ENCODE results near the gene CHD5.

DNA sequence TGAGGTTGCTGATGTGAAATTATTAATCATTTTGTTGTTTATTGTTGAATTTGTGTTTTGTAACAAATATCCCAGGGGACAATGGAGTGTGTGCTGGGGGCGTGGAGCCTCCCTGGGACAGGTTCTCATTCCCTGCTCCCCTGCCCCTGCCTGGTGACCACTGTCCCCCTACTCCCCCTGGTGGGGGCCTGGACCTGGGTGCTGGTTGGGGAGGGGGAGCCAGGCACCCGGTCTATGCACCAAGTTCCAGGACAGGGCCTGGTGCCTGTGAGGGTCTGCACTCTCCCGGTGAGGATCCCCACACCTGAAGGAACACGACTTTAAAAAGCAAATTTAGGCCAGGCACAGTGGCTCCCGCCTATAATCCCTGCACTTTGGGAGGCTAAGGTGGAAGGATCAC, 42.4 kb downstream of the CHD5 start:
- TF ChIP-seq, protein P1, sequence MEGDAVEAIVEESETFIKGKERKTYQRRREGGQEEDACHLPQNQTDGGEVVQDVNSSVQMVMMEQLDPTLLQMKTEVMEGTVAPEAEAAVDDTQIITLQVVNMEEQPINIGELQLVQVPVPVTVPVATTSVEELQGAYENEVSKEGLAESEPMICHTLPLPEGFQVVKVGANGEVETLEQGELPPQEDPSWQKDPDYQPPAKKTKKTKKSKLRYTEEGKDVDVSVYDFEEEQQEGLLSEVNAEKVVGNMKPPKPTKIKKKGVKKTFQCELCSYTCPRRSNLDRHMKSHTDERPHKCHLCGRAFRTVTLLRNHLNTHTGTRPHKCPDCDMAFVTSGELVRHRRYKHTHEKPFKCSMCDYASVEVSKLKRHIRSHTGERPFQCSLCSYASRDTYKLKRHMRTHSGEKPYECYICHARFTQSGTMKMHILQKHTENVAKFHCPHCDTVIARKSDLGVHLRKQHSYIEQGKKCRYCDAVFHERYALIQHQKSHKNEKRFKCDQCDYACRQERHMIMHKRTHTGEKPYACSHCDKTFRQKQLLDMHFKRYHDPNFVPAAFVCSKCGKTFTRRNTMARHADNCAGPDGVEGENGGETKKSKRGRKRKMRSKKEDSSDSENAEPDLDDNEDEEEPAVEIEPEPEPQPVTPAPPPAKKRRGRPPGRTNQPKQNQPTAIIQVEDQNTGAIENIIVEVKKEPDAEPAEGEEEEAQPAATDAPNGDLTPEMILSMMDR (IDR thresholded peaks at IDR 0.05): no peak
- TF ChIP-seq POLR2AphosphoS5 (IDR thresholded peaks at IDR 0.05) (no peak), EP300 (IDR thresholded peaks at IDR 0.05) (no peak)

Measured in esophagus muscularis mucosa (tissue), 4 donors.